ENCODE data around the gene SMIM28.

- TF ChIP-seq FOXA1 (IDR thresholded peaks at IDR 0.05) = no peak
- TF ChIP-seq NFRKB (IDR thresholded peaks at IDR 0.05) = no peak
- TF ChIP-seq TARDBP (IDR thresholded peaks at IDR 0.05) = no peak
- no peak for TF ChIP-seq LEF1 (IDR thresholded peaks at IDR 0.05; ENCODE audit: borderline replicate concordance)
- no peak for TF ChIP-seq FOXM1 (IDR thresholded peaks at IDR 0.05; ENCODE audit: borderline replicate concordance)
- no peak for TF ChIP-seq ELF4 (IDR thresholded peaks at IDR 0.05)
- TF ChIP-seq BHLHE40 (IDR thresholded peaks at IDR 0.05; ENCODE audit: borderline replicate concordance) = no peak
- TF ChIP-seq HDGF (IDR thresholded peaks at IDR 0.05; ENCODE audit: borderline replicate concordance) = no peak
- no peak for TF ChIP-seq SP1 (IDR thresholded peaks at IDR 0.05)
- TF ChIP-seq FOXK2 (IDR thresholded peaks at IDR 0.05) = no peak
- no peak for TF ChIP-seq SUZ12 (IDR thresholded peaks at IDR 0.05)
Observed at GRCh38 chr6:138374815-138375214, 2.9 kb upstream of the SMIM28 start.

Data from HEK293T (cell line).